ENCODE measurements around the gene OR2V2.
A peak's percentile ranks its signal among the peaks of the same experiment; 100 is the strongest.
"Not testable (repeated sequence)": the region's sequence is repeated elsewhere in the genome, so short reads cannot be mapped to it uniquely, and the experiment has no call there.

Gene OR2V2

DNA sequence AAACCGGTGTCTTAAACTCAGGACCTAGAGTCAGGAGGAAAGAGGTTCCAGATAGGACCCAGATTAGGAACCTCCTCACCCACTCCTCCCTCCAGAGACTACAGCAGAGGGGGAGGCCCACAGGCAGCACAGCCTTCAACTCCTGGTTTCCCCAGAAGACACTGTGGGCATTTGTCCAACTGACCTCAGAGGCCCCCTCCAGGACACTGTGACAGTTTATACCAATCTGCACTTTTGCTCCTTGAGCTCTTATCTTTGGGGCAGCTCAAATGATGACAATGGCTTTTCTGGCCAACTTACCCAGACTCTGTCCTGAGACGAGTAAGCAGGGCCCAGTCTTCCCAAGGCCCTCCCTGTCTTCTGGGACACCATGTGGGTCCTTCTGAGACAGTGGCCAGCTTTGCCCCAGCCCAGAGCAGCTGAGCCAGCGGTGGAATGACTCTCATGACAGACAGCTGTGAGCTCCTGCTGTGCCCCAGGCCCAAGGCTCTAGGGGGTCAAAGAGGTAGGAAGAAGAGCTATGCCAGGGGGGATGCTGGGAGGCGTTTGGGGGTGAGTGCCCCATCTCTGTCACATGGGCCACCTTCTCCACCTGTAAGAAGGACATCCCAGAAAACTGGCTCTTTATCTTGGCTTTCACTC is 14.3 kb downstream of the OR2V2 start:
- WGBS, result 80% methylated on average over 4 of the region's 4 CpGs
- H3K4me3 ChIP-seq (ENCODE audit: low read length), result peak overlapping the region; percentile 45
- no peaks in the 10 kb centered on the region for H3K9me3 ChIP-seq (ENCODE audit: insufficient read depth, low read depth, low read length)
- no peak overlapping the region for H3K27ac ChIP-seq (ENCODE audit: low read depth, low read length)
- no peaks in the 10 kb centered on the region for H3K36me3 ChIP-seq (ENCODE audit: insufficient read depth, low read length)
- peaks cover 4% of the 10 kb centered on the region for H3K4me1 ChIP-seq (ENCODE audit: insufficient read depth, low read length)
- peaks cover 10% of the 10 kb centered on the region; the same call in 1 of the 2 replicates for H3K27me3 ChIP-seq (ENCODE audit: insufficient read depth, low read length)
- no peak overlapping the region for H3K9ac ChIP-seq (ENCODE audit: low read depth, low read length)

DNA sequence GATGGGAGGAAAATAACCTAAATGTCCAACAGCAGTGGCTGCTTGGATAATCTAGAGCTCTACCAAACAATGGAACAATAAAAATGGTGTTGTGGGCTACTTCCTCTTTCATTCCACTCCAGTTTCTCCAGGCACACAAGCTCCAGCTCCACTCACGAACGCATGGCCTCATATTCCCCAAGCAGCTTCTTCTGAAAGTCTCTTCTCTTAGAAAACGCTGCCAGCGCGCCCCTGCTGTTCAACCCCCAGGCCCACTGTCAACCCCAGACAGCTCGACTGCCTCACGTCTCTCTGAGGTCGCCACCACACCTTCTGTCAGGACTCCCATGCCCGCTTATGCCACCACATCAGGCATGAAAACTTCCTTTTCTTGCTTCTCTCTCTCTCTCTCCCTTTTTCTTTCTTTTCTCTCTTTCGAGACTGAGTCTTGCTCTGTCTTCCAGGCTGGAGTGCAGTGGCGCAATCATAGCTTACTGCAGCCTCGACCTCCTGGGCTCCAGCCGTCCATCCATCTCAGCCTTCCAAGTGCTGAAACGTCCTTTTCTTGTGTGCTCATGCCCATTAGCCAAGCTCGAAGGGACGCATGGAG is 16.2 kb downstream of the OR2V2 start:
- H3K4me1 ChIP-seq (ENCODE audit: insufficient read depth, low read length), result peaks cover 4% of the 10 kb centered on the region
- peaks cover 25% of the 10 kb centered on the region for H3K27me3 ChIP-seq (ENCODE audit: insufficient read depth, low read length)
- H3K36me3 ChIP-seq (ENCODE audit: insufficient read depth, low read length), result no peaks in the 10 kb centered on the region
- no peaks in the 10 kb centered on the region for H3K9me3 ChIP-seq (ENCODE audit: insufficient read depth, low read depth, low read length)
- 0 out of 2 replicates have a peak overlapping the region, but pooled peaks have one; percentile 25 for H3K9ac ChIP-seq (ENCODE audit: low read depth, low read length)
- H3K4me3 ChIP-seq (ENCODE audit: low read length), result peak overlapping the region; percentile 78
- WGBS, result 13% methylated on average over 14 of the region's 16 CpGs
- H3K27ac ChIP-seq (ENCODE audit: low read depth, low read length), result no peak overlapping the region

DNA sequence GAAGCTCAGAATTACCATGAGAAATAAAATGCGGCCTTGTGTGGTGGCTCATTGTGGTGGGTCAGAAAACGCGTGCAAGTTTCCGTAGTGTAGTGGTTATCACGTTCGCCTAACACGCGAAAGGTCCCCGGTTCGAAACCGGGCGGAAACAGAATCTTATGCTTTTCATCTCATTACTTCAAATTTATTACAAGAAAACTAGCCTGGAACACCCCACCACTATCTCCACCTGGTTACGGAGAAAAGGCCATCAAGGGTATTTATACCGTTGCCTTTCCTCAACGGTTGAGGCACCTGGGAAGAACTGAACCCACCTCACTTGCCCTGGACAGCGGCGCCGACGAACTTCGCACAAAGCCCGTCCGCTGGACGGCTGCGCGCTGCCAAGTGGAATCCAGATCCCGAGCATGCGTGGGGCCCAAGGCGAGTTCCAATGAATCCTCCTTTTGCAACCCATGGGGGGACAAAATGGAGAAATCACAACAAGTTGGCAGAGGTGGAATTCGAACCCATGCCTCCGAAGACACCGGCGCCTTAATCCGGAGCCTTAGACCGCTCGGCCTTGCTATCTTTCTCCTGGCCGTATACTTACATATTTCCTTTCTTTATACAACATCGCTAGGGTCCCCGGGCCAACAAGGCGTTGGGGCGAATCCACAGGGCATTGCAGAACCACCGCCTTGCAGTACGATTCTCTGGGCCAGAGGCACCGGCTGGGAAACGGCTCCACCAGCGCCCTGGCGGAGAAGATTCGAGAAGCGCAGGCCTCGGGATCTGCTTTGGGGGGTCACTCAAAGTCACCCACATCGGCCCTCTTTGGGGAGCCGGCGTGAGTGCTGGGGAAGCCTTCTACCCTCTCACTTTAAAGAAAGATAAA is 16.9 kb downstream of the OR2V2 start:
- Histone ChIP-seq H3K9me3 (ENCODE audit: insufficient read depth, low read depth, low read length) (no peaks in the 10 kb centered on the region), H3K36me3 (ENCODE audit: insufficient read depth, low read length) (no peaks in the 10 kb centered on the region), H3K27me3 (ENCODE audit: insufficient read depth, low read length) (peaks cover 32% of the 10 kb centered on the region), H3K4me1 (ENCODE audit: insufficient read depth, low read length) (peaks cover 4% of the 10 kb centered on the region), H3K9ac (ENCODE audit: low read depth, low read length) (no peak overlapping the region), H3K27ac (ENCODE audit: low read depth, low read length) (no peak overlapping the region), H3K4me3 (ENCODE audit: low read length) (peak overlapping the region; percentile 78)
- WGBS, result 71% methylated on average over 48 of the region's 52 CpGs

DNA sequence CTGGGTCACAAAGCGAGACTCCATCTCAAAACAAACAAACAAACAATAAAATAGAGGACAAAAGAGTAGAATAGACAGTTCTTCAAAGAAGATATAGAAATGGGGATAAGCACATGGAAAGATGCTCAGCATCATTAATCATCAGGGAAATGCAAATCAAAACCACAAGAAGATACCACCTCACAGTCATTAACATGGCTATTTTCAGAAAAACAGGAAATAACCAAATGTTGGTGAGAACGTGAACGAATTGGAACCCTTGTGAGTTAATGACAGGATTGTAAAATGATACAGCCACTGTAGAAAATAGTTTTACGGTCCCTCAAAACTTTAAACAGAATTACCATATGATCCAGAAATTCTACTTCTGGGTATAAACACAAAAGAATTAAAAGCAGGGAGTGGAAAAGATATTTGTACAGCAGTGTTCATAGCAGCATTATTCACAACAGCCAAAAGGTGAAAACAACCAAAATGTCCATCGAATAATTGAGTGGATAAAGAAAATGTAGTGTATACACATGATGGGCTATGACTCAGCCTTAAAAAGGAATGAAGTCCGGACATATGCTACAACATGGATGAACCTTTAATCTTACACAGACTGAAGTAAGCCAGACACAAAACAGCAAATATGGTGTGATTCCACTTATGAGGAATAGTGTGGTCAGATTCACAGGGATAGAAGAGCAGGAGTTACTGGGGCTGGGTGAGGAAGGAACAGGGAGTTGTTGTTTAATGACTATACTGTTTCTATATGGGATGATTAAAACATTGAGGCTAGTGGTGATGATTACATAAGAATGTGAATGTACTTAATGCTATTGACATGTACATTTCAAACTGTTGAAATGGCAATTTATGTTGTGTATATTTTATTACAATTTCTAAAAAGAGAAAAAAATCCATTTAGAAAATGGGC is 19.7 kb downstream of the OR2V2 start:
- H3K4me1 ChIP-seq (ENCODE audit: insufficient read depth, low read length), result no peaks in the 10 kb centered on the region; the same call in 1 of the 2 replicates
- H3K9me3 ChIP-seq (ENCODE audit: insufficient read depth, low read depth, low read length), result no peaks in the 10 kb centered on the region
- H3K27me3 ChIP-seq (ENCODE audit: insufficient read depth, low read length), result peaks cover 52% of the 10 kb centered on the region
- H3K9ac ChIP-seq (ENCODE audit: low read depth, low read length), result no peak overlapping the region
- peak overlapping the region; percentile 21; the same call in 1 of the 2 replicates for H3K4me3 ChIP-seq (ENCODE audit: low read length)
- H3K27ac ChIP-seq (ENCODE audit: low read depth, low read length), result no peak overlapping the region
- no peaks in the 10 kb centered on the region for H3K36me3 ChIP-seq (ENCODE audit: insufficient read depth, low read length)
- 79% methylated on average over 4 of the region's 6 CpGs for WGBS

DNA sequence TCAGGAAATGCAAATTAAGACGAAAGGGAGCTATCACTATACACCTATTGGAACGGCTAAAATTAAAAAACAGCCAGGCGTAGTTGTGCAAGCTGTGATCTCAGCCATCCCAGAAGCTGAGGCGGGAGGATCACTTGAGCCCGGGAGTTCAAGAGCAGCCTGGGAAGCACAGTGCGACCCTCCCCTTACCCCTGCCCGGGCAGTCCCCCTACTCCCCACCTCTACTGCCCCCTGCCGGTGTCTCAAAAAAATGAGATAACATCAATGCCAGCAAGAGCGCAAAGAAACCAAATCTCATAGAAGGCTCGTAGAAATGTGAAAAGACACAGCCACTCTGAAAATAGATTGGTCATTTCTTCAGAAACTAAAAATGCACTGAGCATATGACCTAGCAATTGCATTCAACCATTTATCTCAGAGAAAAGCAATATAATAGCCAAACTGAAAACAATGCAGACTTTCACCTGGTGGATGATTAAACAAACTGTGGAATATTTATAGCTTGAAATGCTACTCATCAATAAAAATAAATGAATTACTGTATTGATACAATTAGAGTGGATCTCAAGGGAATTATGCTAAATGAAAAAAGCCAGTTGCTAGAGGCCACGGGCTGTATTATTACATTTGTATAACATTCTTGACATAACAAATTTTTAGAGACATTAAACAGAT is 20.6 kb downstream of the OR2V2 start:
- Histone ChIP-seq H3K36me3 (ENCODE audit: insufficient read depth, low read length) (no peaks in the 10 kb centered on the region), H3K4me1 (ENCODE audit: insufficient read depth, low read length) (no peaks in the 10 kb centered on the region; the same call in 1 of the 2 replicates), H3K9me3 (ENCODE audit: insufficient read depth, low read depth, low read length) (no peaks in the 10 kb centered on the region), H3K27me3 (ENCODE audit: insufficient read depth, low read length) (peaks cover 58% of the 10 kb centered on the region), H3K9ac (ENCODE audit: low read depth, low read length) (no peak overlapping the region), H3K4me3 (ENCODE audit: low read length) (peak overlapping the region; percentile 77), H3K27ac (ENCODE audit: low read depth, low read length) (no peak overlapping the region)
- 14% methylated on average over 10 of the region's 11 CpGs for WGBS

DNA sequence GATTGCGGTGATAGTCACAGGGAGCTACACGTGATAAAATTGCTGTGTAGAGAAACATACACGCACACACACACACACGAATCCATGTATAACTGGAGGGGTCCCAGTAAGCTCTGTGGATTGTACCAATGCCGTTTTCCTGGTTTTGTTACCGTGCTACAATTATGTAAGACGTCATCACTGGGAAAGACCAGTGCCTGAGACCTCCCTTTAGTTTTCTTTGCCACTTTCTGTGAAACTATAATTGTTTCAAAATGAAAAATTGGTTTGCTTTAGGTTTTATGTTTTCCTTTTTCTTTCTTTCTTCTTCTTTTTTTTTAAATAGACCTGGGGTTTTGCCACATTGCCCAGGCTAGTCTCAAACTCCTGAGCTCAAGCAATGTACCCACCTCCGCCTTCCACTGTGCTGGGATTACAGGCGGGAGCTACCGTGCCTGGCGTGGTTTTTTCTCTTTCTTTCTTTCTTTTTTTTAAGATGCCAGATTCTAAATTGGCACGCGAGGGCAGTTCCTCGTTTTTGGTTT is 21.3 kb downstream of the OR2V2 start:
- no peak overlapping the region for H3K9ac ChIP-seq (ENCODE audit: low read depth, low read length)
- H3K4me3 ChIP-seq (ENCODE audit: low read length), result peak overlapping the region; percentile 77
- no peak overlapping the region for H3K27ac ChIP-seq (ENCODE audit: low read depth, low read length)
- no peaks in the 10 kb centered on the region; the same call in 1 of the 2 replicates for H3K4me1 ChIP-seq (ENCODE audit: insufficient read depth, low read length)
- WGBS, result 34% methylated on average over 11 of the region's 14 CpGs
- peaks cover 62% of the 10 kb centered on the region for H3K27me3 ChIP-seq (ENCODE audit: insufficient read depth, low read length)
- no peaks in the 10 kb centered on the region for H3K36me3 ChIP-seq (ENCODE audit: insufficient read depth, low read length)
- no peaks in the 10 kb centered on the region for H3K9me3 ChIP-seq (ENCODE audit: insufficient read depth, low read depth, low read length)

DNA sequence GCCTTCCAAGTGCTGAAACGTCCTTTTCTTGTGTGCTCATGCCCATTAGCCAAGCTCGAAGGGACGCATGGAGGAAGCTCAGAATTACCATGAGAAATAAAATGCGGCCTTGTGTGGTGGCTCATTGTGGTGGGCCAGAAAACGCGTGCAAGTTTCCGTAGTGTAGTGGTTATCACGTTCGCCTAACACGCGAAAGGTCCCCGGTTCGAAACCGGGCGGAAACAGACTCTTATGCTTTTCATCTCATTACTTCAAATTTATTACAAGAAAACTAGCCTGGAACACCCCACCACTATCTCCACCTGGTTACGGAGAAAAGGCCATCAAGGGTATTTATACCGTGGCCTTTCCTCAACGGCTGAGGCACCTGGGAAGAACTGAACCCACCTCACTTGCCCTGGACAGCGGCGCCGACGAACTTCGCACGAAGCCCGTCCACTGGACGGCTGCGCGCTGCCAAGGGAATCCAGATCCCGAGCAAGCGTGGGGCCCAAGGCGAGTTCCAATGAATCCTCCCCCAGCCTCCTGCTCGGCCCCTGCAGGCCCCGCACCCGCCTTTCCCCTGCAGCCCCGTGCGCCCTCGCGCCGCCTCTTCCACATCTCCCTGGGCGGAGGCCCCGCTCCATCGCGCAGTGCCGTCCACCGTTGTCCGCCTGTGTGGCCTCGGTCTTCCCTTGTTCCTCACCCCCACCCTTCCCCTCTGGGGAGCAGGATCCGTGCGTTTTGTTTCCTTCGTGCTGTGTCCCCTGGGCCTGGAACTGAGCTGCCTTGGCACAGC is 22.3 kb downstream of the OR2V2 start:
- not testable (repeated sequence) for H3K4me1 ChIP-seq (ENCODE audit: insufficient read depth, low read length); H3K9me3 ChIP-seq (ENCODE audit: insufficient read depth, low read depth, low read length); H3K27ac ChIP-seq (ENCODE audit: low read depth, low read length); H3K9ac ChIP-seq (ENCODE audit: low read depth, low read length); H3K36me3 ChIP-seq (ENCODE audit: insufficient read depth, low read length)
- Histone ChIP-seq H3K27me3 (ENCODE audit: insufficient read depth, low read length) (peaks cover 62% of the 10 kb centered on the region), H3K4me3 (ENCODE audit: low read length) (peak overlapping the region; percentile 77)
- under 1% methylated on average over 43 of the region's 50 CpGs for WGBS

DNA sequence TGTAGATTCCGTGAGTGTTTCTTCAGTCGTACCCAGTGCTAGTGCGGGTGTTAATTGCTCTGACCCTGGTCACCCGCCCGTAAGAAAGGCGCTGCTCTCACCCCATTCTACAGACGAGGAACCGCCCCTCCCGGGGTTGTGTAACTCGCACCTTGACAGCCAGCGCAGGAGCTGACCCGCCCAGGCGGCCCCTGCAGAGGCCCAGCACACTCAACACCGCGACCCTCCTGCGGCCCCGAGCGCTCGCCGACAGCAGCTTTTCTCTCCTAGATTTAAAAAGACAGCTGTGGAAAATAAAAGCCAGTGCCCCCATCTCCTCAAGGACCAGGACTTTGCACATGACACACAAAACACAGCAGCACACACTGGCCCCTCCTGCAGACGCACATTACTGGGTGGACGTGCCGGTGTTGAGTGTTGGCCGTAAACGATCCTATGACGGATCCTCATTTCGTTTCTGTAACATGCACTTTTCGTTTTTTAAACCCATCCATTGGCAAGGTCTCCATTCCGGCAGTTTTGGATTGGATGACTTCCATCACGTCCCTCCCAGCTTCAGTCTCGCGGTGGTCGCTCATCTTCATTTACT is 22.9 kb downstream of the OR2V2 start:
- H3K9ac ChIP-seq (ENCODE audit: low read depth, low read length), result no peak overlapping the region
- H3K36me3 ChIP-seq (ENCODE audit: insufficient read depth, low read length), result no peaks in the 10 kb centered on the region
- 6% methylated on average over 33 of the region's 33 CpGs for WGBS
- H3K27me3 ChIP-seq (ENCODE audit: insufficient read depth, low read length), result peaks cover 62% of the 10 kb centered on the region
- H3K27ac ChIP-seq (ENCODE audit: low read depth, low read length), result no peak overlapping the region
- no peaks in the 10 kb centered on the region for H3K9me3 ChIP-seq (ENCODE audit: insufficient read depth, low read depth, low read length)
- no peaks in the 10 kb centered on the region; the same call in 1 of the 2 replicates for H3K4me1 ChIP-seq (ENCODE audit: insufficient read depth, low read length)
- H3K4me3 ChIP-seq (ENCODE audit: low read length), result peak overlapping the region; percentile 77

DNA sequence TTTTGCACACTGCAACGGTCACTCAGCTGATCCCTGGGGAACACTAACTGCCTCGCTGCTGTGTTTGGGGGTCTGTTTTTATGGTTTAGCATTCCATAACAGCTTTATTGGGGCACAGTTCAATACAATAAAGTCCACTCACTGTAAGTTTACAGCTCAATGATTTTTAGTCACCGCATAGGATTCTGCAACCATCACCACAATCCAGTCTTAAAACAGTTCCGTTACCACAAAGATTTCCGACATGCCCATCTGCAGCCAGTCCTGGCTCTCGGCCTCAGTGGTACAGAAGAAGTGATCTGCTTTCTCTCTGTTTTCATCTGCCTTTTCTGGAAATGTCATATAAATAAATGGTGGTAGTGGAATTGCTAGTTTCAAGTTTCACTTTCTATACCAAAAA is 23.6 kb downstream of the OR2V2 start:
- Histone ChIP-seq H3K9ac (ENCODE audit: low read depth, low read length) (no peak overlapping the region), H3K27ac (ENCODE audit: low read depth, low read length) (no peak overlapping the region), H3K4me1 (ENCODE audit: insufficient read depth, low read length) (no peaks in the 10 kb centered on the region; the same call in 1 of the 2 replicates), H3K9me3 (ENCODE audit: insufficient read depth, low read depth, low read length) (no peaks in the 10 kb centered on the region), H3K4me3 (ENCODE audit: low read length) (peak overlapping the region; percentile 77; the same call in 1 of the 2 replicates), H3K36me3 (ENCODE audit: insufficient read depth, low read length) (no peaks in the 10 kb centered on the region), H3K27me3 (ENCODE audit: insufficient read depth, low read length) (peaks cover 62% of the 10 kb centered on the region)
- 64% methylated on average over 6 of the region's 6 CpGs for WGBS

Data from HUES64 (cell line).